Activated naive CD8-positive, alpha-beta T cell treated with anti-CD3 and anti-CD28 coated beads, Interleukin-2, amount 10 ng/mL, durations not matched to agents 7 days and 5 days (primary cell): ENCODE results near the gene NEK8. TPM values are rescaled to one million over a fixed set of nuclear protein-coding genes. Genes with fewer than 3 reads are reported as not detected.
A peak's percentile ranks its signal among the peaks of the same experiment; 100 is the strongest.

ENCODE experiments used
- ATAC-seq: fragments of 150-1000 bp; cut with Tn5 transposase; one replicate; pipeline ENCODE4 v1.10.0; 2021; ENCODE audit warnings: low read depth, moderate library complexity
- POLR2A ChIA-PET: fragments of 350-600 bp; sonication (Branson Sonifier 250); formaldehyde crosslinking; loops from one replicate; lab custom pipeline; 2021; ENCODE audit warnings: antibody characterized with exemption; lab: Charles Lee
- DNase-seq: peaks from one replicate; pipeline ENCODE4 v3.0.0; 2021
- H3K27ac Mint-ChIP-seq: one replicate; pipeline ENCODE4 v1.8.0; 2022; ENCODE audit warnings: mild to moderate bottlenecking, mixed read lengths
- H3K27me3 Mint-ChIP-seq: one replicate; pipeline ENCODE4 v1.8.0; 2022; ENCODE audit warnings: mild to moderate bottlenecking, moderate library complexity, mixed read lengths
- H3K36me3 Mint-ChIP-seq: one replicate; pipeline ENCODE4 v1.8.0; 2021; ENCODE audit warnings: mild to moderate bottlenecking, mixed read lengths
- H3K4me1 Mint-ChIP-seq: one replicate; pipeline ENCODE4 v1.8.0; 2021; ENCODE audit warnings: mixed read lengths
- H3K4me3 Mint-ChIP-seq: one replicate; pipeline ENCODE4 v1.8.0; 2022; ENCODE audit warnings: mild to moderate bottlenecking, moderate library complexity, mixed read lengths
- H3K9me3 Mint-ChIP-seq: one replicate; pipeline ENCODE4 v1.8.0; 2021; ENCODE audit warnings: mixed read lengths
- total RNA-seq, 2 experiments: library from RNA; stranded (reverse); gene quantifications; one replicate each; pipeline ENCODE4 v1.2.3, GENCODE V29; 2021

Gene NEK8
- total RNA-seq, 2 experiments from 2014 or later, result 7.1 to 8.9 TPM

GRCh38 chr17:28703552-28704218, 24.9 kb upstream of the NEK8 start:
- DNase-seq (no peak), ATAC-seq (no peak)
- Mint-ChIP-seq H3K27me3 (no peaks in the 10 kb centered on the region), H3K4me1 (peaks cover 5% of the 10 kb centered on the region), H3K27ac (peak overlapping the region; percentile 49), H3K9me3 (no peaks in the 10 kb centered on the region), H3K36me3 (peaks cover 9% of the 10 kb centered on the region), H3K4me3 (no peak overlapping the region)
- POLR2A ChIA-PET, result no interaction called here

GRCh38 chr17:28704219-28704858, 24.2 kb upstream of the NEK8 start:
- Mint-ChIP-seq H3K27ac (peak overlapping the region; percentile 17), H3K9me3 (no peaks in the 10 kb centered on the region), H3K27me3 (no peaks in the 10 kb centered on the region), H3K4me1 (peaks cover 5% of the 10 kb centered on the region), H3K36me3 (peaks cover 9% of the 10 kb centered on the region), H3K4me3 (no peak overlapping the region)
- ATAC-seq (no peak), DNase-seq (no peak)
- POLR2A ChIA-PET, result interaction anchor here (1.2 kb wide), 1 partner anchor 42 kb away, joined by 4 read pairs; the partner anchor contains the start of genes SDF2 and SUPT6H

- Mint-ChIP-seq H3K4me1 (peaks cover 5% of the 10 kb centered on the region), H3K27me3 (no peaks in the 10 kb centered on the region), H3K36me3 (peaks cover 9% of the 10 kb centered on the region), H3K27ac (peak overlapping the region; percentile 35), H3K9me3 (no peaks in the 10 kb centered on the region), H3K4me3 (no peak overlapping the region)
- DNase-seq (no peak), ATAC-seq (no peak)
- POLR2A ChIA-PET, result interaction anchor here (1.2 kb wide), 1 partner anchor 43 kb away, joined by 4 read pairs; the partner anchor contains the start of genes SDF2 and SUPT6H
Observed at GRCh38 chr17:28705074-28705659, 23.4 kb upstream of the NEK8 start.

- Mint-ChIP-seq H3K27me3 (no peaks in the 10 kb centered on the region), H3K36me3 (peaks cover 8% of the 10 kb centered on the region), H3K9me3 (no peaks in the 10 kb centered on the region), H3K4me1 (peaks cover 9% of the 10 kb centered on the region), H3K4me3 (no peak overlapping the region), H3K27ac (no peak overlapping the region)
- no peak for DNase-seq
- POLR2A ChIA-PET, result interaction anchor here (1.2 kb wide), 2 partner anchors 44 kb away, joined by 3 to 4 read pairs; partner anchors contain the start of genes SDF2 and SUPT6H
- ATAC-seq, result no peak
Observed at GRCh38 chr17:28705728-28706334, 22.8 kb upstream of the NEK8 start.

GRCh38 chr17:28706471-28707338, 21.9 kb upstream of the NEK8 start:
- no peaks in the 10 kb centered on the region for H3K9me3 Mint-ChIP-seq
- peaks cover 13% of the 10 kb centered on the region for H3K4me1 Mint-ChIP-seq
- H3K27me3 Mint-ChIP-seq, result no peaks in the 10 kb centered on the region
- no peak overlapping the region for H3K4me3 Mint-ChIP-seq
- DNase-seq (no peak), ATAC-seq (no peak)
- H3K27ac Mint-ChIP-seq, result no peak overlapping the region
- H3K36me3 Mint-ChIP-seq, result peaks cover 3% of the 10 kb centered on the region
- POLR2A ChIA-PET, result interaction anchor here (0.7 to 1.2 kb wide), 3 partner anchors 13 to 101 kb away, joined by 3 to 5 read pairs (median 3); partner anchors contain the start of genes RPL23A, SDF2 and SUPT6H

GRCh38 chr17:28707339-28707720, 21.3 kb upstream of the NEK8 start:
- H3K4me3 Mint-ChIP-seq, result no peak overlapping the region
- DNase-seq (no peak), ATAC-seq (no peak)
- peaks cover 16% of the 10 kb centered on the region for H3K4me1 Mint-ChIP-seq
- no peak overlapping the region for H3K27ac Mint-ChIP-seq
- H3K36me3 Mint-ChIP-seq, result peaks cover 3% of the 10 kb centered on the region
- no peaks in the 10 kb centered on the region for H3K9me3 Mint-ChIP-seq
- POLR2A ChIA-PET, result interaction anchor here (0.7 to 1.1 kb wide), 2 partner anchors 12 to 102 kb away, joined by 3 to 5 read pairs; partner anchors contain the start of gene RPL23A
- H3K27me3 Mint-ChIP-seq, result no peaks in the 10 kb centered on the region

- Mint-ChIP-seq H3K27me3 (peaks cover 17% of the 10 kb centered on the region), H3K4me1 (peaks cover 21% of the 10 kb centered on the region), H3K27ac (peak overlapping the region; percentile 99), H3K9me3 (no peaks in the 10 kb centered on the region), H3K4me3 (peak overlapping the region; percentile 95), H3K36me3 (peaks cover 6% of the 10 kb centered on the region)
- POLR2A ChIA-PET, result interaction anchor here (0.6 to 3.3 kb wide), 20 partner anchors 9 to 241 kb away, joined by 3 to 50 read pairs (median 5); partner anchors contain the start of genes ALDOC, BLTP2, FLOT2 and NEK8
- ATAC-seq (peak; percentile 84), DNase-seq (peak; percentile 96)
Observed at GRCh38 chr17:28710861-28711722, 17.5 kb upstream of the NEK8 start.

- DNase-seq (no peak), ATAC-seq (peak; percentile 43)
- H3K4me3 Mint-ChIP-seq, result peak within 1 kb of the TSS; percentile 95
- peak within 1 kb of the TSS; percentile 99 for H3K27ac Mint-ChIP-seq
- peaks cover 21% of the 10 kb centered on the region for H3K4me1 Mint-ChIP-seq
- H3K36me3 Mint-ChIP-seq, result peaks cover 6% of the 10 kb centered on the region
- POLR2A ChIA-PET, result interaction anchor here (0.6 to 3.3 kb wide), 17 partner anchors 10 to 240 kb away, joined by 3 to 50 read pairs (median 5); partner anchors contain the start of genes ALDOC, BLTP2, FLOT2 and NEK8
- no peaks in the 10 kb centered on the region for H3K9me3 Mint-ChIP-seq
- peaks cover 22% of the 10 kb centered on the region for H3K27me3 Mint-ChIP-seq
Observed at GRCh38 chr17:28711723-28712031, 16.9 kb upstream of the NEK8 start, which contains the start of gene PROCA1. Gene PROCA1, minus strand, starts transcription at chr17:28711888. Its CDS starts 228 bp downstream, at chr17:28711660.

- Mint-ChIP-seq H3K27ac (peak overlapping the region; percentile 99), H3K4me1 (peaks cover 20% of the 10 kb centered on the region), H3K27me3 (peaks cover 22% of the 10 kb centered on the region), H3K4me3 (peak overlapping the region; percentile 95), H3K36me3 (peaks cover 6% of the 10 kb centered on the region), H3K9me3 (no peaks in the 10 kb centered on the region)
- ATAC-seq (peak; percentile 51), DNase-seq (peak; percentile 70)
- POLR2A ChIA-PET, result interaction anchor here (0.6 to 3.3 kb wide), 13 partner anchors 9 to 239 kb away, joined by 3 to 50 read pairs (median 6); partner anchors contain the start of genes ALDOC, BLTP2, FLOT2 and NEK8
Observed at GRCh38 chr17:28712032-28712704, 16.4 kb upstream of the NEK8 start.

GRCh38 chr17:28712705-28713415, 15.7 kb upstream of the NEK8 start:
- ATAC-seq, result no peak
- DNase-seq, result no peak
- Mint-ChIP-seq H3K27ac (peak overlapping the region; percentile 99), H3K4me1 (peaks cover 19% of the 10 kb centered on the region), H3K4me3 (peak overlapping the region; percentile 95), H3K36me3 (peaks cover 6% of the 10 kb centered on the region), H3K9me3 (no peaks in the 10 kb centered on the region), H3K27me3 (peaks cover 23% of the 10 kb centered on the region)
- POLR2A ChIA-PET, result interaction anchor here (0.6 to 3.3 kb wide), 7 partner anchors 8 to 137 kb away, joined by 3 to 50 read pairs (median 9); partner anchors contain the start of genes ALDOC, BLTP2, NEK8 and RPL23A
